ENCODE data around the gene ATP8B1.

- TF ChIP-seq EZH2 (IDR thresholded peaks at IDR 0.05; ENCODE audit: low read depth, unreplicated experiment) (no peak), CTCF (conservative IDR thresholded peaks at IDR 0.05; ENCODE audit: low read depth in 2 of 2) (no peak), EZH2phosphoT487 (IDR thresholded peaks at IDR 0.05; ENCODE audit: unreplicated experiment) (no peak), POLR2AphosphoS5 (IDR thresholded peaks at IDR 0.05; ENCODE audit: low read depth) (no peak), CREB1 (CRISPR knock-in tag; IDR thresholded peaks at IDR 0.05; ENCODE audit: low read depth) (no peak), REST (IDR thresholded peaks at IDR 0.05; ENCODE audit: unreplicated experiment) (no peak), STAT1 (IDR thresholded peaks at IDR 0.05; ENCODE audit: unreplicated experiment) (no peak), ZNF462 (CRISPR knock-in tag; IDR thresholded peaks at IDR 0.05) (no peak), ZNF331 (CRISPR knock-in tag; IDR thresholded peaks at IDR 0.05; ENCODE audit: low read depth) (no peak)
Measured at GRCh38 chr18:57780318-57780705, 22.8 kb downstream of the ATP8B1 start.
